Peyer's patch (tissue), 4 donors: Measurements from ENCODE around the gene C1QTNF6.

Experiments used
- CTCF ChIP-seq, 6 experiments: fragments of 450-650 bp in 4 of 6; fragments of 200-600 bp in 2 of 6; sonication (generic) in 1 of 6; IDR thresholded peaks; one replicate each; pipeline ENCODE4 v1.5.1; 2017 to 2019; ENCODE audit warnings: antibody characterized with exemption in 6 of 6, mild to moderate bottlenecking in 3 of 6, moderate library complexity in 1 of 6
- POLR2A ChIP-seq, 2 donors: fragments of 450-650 bp; IDR thresholded peaks; one replicate each; pipeline ENCODE4 v1.5.1; 2017; ENCODE audit warnings: antibody characterized with exemption in 2 of 2, mild to moderate bottlenecking in 2 of 2, moderate library complexity in 2 of 2

GRCh38 chr22:37178350-37179125 is 9.5 kb downstream of the C1QTNF6 start:
- TF ChIP-seq POLR2A (IDR thresholded peaks at IDR 0.05) (no peak), CTCF (IDR thresholded peaks at IDR 0.05) (no peak)
